ENCODE data around the gene MACROH2A1.

Gene MACROH2A1

GRCh38 chr5:135319458-135319857, 79.6 kb downstream of the MACROH2A1 start:
- DNase-seq (ENCODE audit: low read depth, low spot score), result no peak

GRCh38 chr5:135318924-135319323, 80.1 kb downstream of the MACROH2A1 start:
- no peak for DNase-seq (ENCODE audit: low read depth, low spot score)

- no peak for DNase-seq (ENCODE audit: low read depth, low spot score)
These were observed 81.0 kb downstream of the MACROH2A1 start for GRCh38 chr5:135318037-135318436.

GRCh38 chr5:135317286-135317685, 81.7 kb downstream of the MACROH2A1 start:
- no peak for DNase-seq (ENCODE audit: low read depth, low spot score)

GRCh38 chr5:135315386-135315785, 83.6 kb downstream of the MACROH2A1 start:
- DNase-seq (ENCODE audit: low read depth, low spot score), result no peak

GRCh38 chr5:135313946-135314345, 85.1 kb downstream of the MACROH2A1 start:
- DNase-seq (ENCODE audit: low read depth, low spot score), result no peak

- no peak for DNase-seq (ENCODE audit: low read depth, low spot score)
These were observed 85.6 kb downstream of the MACROH2A1 start for GRCh38 chr5:135313405-135313804.

- no peak for DNase-seq (ENCODE audit: low read depth, low spot score)
These were observed 86.6 kb downstream of the MACROH2A1 start for GRCh38 chr5:135312255-135312935.

GRCh38 chr5:135310328-135310989, 88.6 kb downstream of the MACROH2A1 start:
- no peak for DNase-seq (ENCODE audit: low read depth, low spot score)

GRCh38 chr5:135309391-135310327, 89.4 kb downstream of the MACROH2A1 start:
- no peak for DNase-seq (ENCODE audit: low read depth, low spot score)

- peak; percentile 20 for DNase-seq (ENCODE audit: low read depth, low spot score)
These were observed 90.3 kb downstream of the MACROH2A1 start for GRCh38 chr5:135308752-135309151.

GRCh38 chr5:135308245-135308644, 90.8 kb downstream of the MACROH2A1 start:
- no peak for DNase-seq (ENCODE audit: low read depth, low spot score)

- DNase-seq (ENCODE audit: low read depth, low spot score), result no peak
These were observed 91.7 kb downstream of the MACROH2A1 start for GRCh38 chr5:135307143-135307903.

GRCh38 chr5:135306557-135306956, 92.5 kb downstream of the MACROH2A1 start:
- no peak for DNase-seq (ENCODE audit: low read depth, low spot score)

- DNase-seq (ENCODE audit: low read depth, low spot score), result no peak
These were observed 94.4 kb downstream of the MACROH2A1 start for GRCh38 chr5:135304352-135305221.

GRCh38 chr5:135303582-135304173, 95.4 kb downstream of the MACROH2A1 start:
- no peak for DNase-seq (ENCODE audit: low read depth, low spot score)

GRCh38 chr5:135296900-135297816, 101.9 kb downstream of the MACROH2A1 start:
- no peak for DNase-seq (ENCODE audit: low read depth, low spot score)

- no peak for DNase-seq (ENCODE audit: low read depth, low spot score)
These were observed 103.2 kb downstream of the MACROH2A1 start for GRCh38 chr5:135295852-135296251.

GRCh38 chr5:135294793-135295192, 104.2 kb downstream of the MACROH2A1 start:
- no peak for DNase-seq (ENCODE audit: low read depth, low spot score)

All from smooth muscle cell of the brain vasculature (primary cell).